PC-3 (cell line): ENCODE data around the gene RBMS3. TPM values are rescaled to one million over a fixed set of nuclear protein-coding genes. Genes with fewer than 3 reads are reported as not detected.

Source experiments
- ATAC-seq: fragments of 200-7000 bp; cut with Tn5 transposase; 2 replicates; pipeline ENCODE4 v1.9.1; 2020; ENCODE audit warnings: mild to moderate bottlenecking, moderate library complexity
- BruUV-seq: library from RNA; stranded (reverse); fragments of 400-500 nt; replicated peaks from 2 replicates; lab custom pipeline; 2021; lab: Mats Ljungman, UMichigan
- CTCF ChIA-PET: fragments of 300-600 bp; sonication (Branson Sonifier 250); formaldehyde crosslinking; loops from one replicate; lab custom pipeline; 2022; ENCODE audit warnings: antibody characterized with exemption; lab: Charles Lee
- POLR2A ChIA-PET: fragments of 300-600 bp; sonication (Branson Sonifier 250); formaldehyde crosslinking; loops from one replicate; lab custom pipeline; 2022; ENCODE audit warnings: antibody characterized with exemption; ENCODE audit not compliant: unreplicated experiment; lab: Charles Lee
- DNase-seq: peaks from one replicate; pipeline ENCODE4 v3.0.0-alpha.2; 2015
- H2AFZ ChIP-seq: fragments of 300-600 bp; sonication (generic); 2 replicates; pipeline ENCODE4 v1.6.0; 2016; ENCODE audit warnings: antibody characterized with exemption, low read length
- H3F3A ChIP-seq: fragments of 300-600 bp; sonication (generic); one replicate; pipeline ENCODE4 v1.6.0; 2017; ENCODE audit warnings: antibody characterized with exemption, low read length, control low read depth, mild to moderate bottlenecking; ENCODE audit not compliant: unreplicated experiment
- H3K27ac ChIP-seq: fragments of 300-600 bp; sonication (generic); 2 replicates; pipeline ENCODE4 v1.5.1; 2016; ENCODE audit warnings: mild to moderate bottlenecking, low read length
- H3K27me3 ChIP-seq: fragments of 300-600 bp; sonication (generic); 2 replicates; pipeline ENCODE4 v1.6.1; 2016; ENCODE audit warnings: low read length, mixed read lengths
- H3K36me3 ChIP-seq: fragments of 300-600 bp; sonication (generic); 2 replicates; pipeline ENCODE4 v1.6.1; 2016; ENCODE audit warnings: low read depth, mixed run types, low read length, mixed read lengths
- H3K4me1 ChIP-seq: fragments of 300-600 bp; sonication (generic); 2 replicates; pipeline ENCODE4 v1.5.1; 2016; ENCODE audit warnings: low read length; ENCODE audit not compliant: insufficient read depth
- H3K4me2 ChIP-seq: fragments of 300-600 bp; sonication (generic); 2 replicates; pipeline ENCODE4 v1.6.0; 2016; ENCODE audit warnings: low read length
- H3K4me3 ChIP-seq: fragments of 300-600 bp; sonication (generic); 2 replicates; pipeline ENCODE4 v1.5.1; 2016; ENCODE audit warnings: mild to moderate bottlenecking, low read length, mixed read lengths
- H3K79me2 ChIP-seq: fragments of 300-600 bp; sonication (generic); 2 replicates; pipeline ENCODE4 v1.6.1; 2017; ENCODE audit warnings: low read length, mixed read lengths
- H3K9ac ChIP-seq: fragments of 300-600 bp; sonication (generic); 2 replicates; pipeline ENCODE4 v1.6.0; 2016; ENCODE audit warnings: mild to moderate bottlenecking, low read length
- H3K9me2 ChIP-seq: fragments of 300-600 bp; sonication (generic); replicated peaks from 2 replicates; pipeline ENCODE4 v1.6.1; 2016; ENCODE audit warnings: mixed run types, low read length, mixed read lengths
- H3K9me3 ChIP-seq: fragments of 300-600 bp; sonication (generic); 2 replicates; pipeline ENCODE4 v1.6.1; 2016; ENCODE audit warnings: low read length, mixed read lengths
- H4K20me1 ChIP-seq: fragments of 300-600 bp; sonication (generic); 2 replicates; pipeline ENCODE4 v1.6.1; 2016; ENCODE audit warnings: low read length, mixed read lengths
- CTCF ChIP-seq: fragments of 300-600 bp; sonication (generic); conservative IDR thresholded peaks from 2 replicates; pipeline ENCODE4 v1.5.1; 2017; ENCODE audit warnings: antibody characterized with exemption, low read depth, mild to moderate bottlenecking, low read length
- EZH2 ChIP-seq: fragments of 300-600 bp; sonication (generic); IDR thresholded peaks from one replicate; pipeline ENCODE4 v1.6.1; 2017; ENCODE audit warnings: antibody characterized with exemption, mild to moderate bottlenecking, low read length; ENCODE audit not compliant: unreplicated experiment
- EZH2phosphoT487 ChIP-seq: fragments of 300-600 bp; sonication (generic); IDR thresholded peaks from 2 replicates; pipeline ENCODE4 v1.6.1; 2018; ENCODE audit warnings: mild to moderate bottlenecking, antibody characterized with exemption, low read length, borderline replicate concordance
- intact Hi-C: fragments of 100-400 bp; cut with micrococcal nuclease; formaldehyde crosslinking; loops from 2 replicates; pipeline ENCODE4 v1.9.0; 2023
- total RNA-seq: library from RNA; depleted of rRNA; stranded (reverse); fragments of >200 nt; gene quantifications from 2 replicates; pipeline ENCODE4 v1.2.3, GENCODE V29; 2014

Gene RBMS3
- total RNA-seq, 1 experiment from 2014 or later: 5.4 TPM

DNA sequence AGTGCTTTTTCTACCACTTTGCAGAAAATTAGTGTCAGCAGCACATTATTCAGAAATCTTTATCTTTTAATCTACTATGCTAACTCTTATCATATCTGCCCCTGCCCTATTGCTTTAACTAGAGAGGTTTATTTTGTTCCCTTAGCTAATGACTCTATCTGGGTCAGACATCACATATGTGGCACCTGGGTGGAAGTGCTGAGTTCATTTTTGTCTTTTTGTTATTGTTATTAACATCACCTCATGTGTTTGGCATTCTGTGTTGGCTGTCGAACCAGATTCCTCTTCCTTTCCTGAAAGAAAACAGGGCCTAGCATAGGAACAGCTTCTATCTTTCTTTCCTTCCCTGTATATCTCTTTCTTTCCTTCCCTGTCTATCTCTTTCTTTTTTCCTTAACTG, 100.7 kb downstream of the RBMS3 start:
- Histone ChIP-seq H3K9me2 (no peaks in the 10 kb centered on the region), H3K79me2 (no peaks in the 10 kb centered on the region), H4K20me1 (no peaks in the 10 kb centered on the region), H3K9me3 (no peaks in the 10 kb centered on the region), H3K27me3 (no peaks in the 10 kb centered on the region), H3K4me3 (no peak overlapping the region), H3K27ac (no peak overlapping the region), H2AFZ (no peak overlapping the region), H3K4me1 (no peaks in the 10 kb centered on the region), H3K36me3 (no peaks in the 10 kb centered on the region), H3F3A (no peaks in the 10 kb centered on the region), H3K9ac (no peak overlapping the region), H3K4me2 (no peak overlapping the region)
- intact Hi-C loops: no loop called here
- POLR2A ChIA-PET: no interaction called here
- BruUV-seq: no TSS peak
- CTCF ChIA-PET: no interaction called here
- no peak for TF ChIP-seq EZH2
- TF ChIP-seq CTCF: no peak
- TF ChIP-seq EZH2phosphoT487: no peak
- no peak for DNase-seq
- no peak for ATAC-seq

DNA sequence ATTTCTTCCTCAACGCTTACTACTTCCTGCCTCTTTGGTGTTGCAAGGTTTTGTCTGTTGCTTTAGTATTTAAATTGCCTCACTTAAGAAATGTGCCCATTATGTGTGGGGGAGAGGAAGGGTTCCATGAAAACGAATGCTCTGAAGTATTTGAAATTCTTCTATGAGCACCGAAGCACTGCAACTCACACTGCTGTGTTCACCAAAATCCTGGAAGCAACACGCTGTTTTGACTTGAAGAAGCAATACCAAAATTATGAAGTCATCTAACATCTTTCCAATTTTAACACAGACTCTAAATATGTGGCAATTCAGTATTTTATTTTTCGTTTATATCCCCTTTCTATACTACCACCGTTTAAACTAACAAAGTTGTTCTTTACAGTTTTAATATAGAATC, 101.5 kb downstream of the RBMS3 start:
- Histone ChIP-seq H3K27ac (no peak overlapping the region), H3K9me3 (no peaks in the 10 kb centered on the region), H3K27me3 (no peaks in the 10 kb centered on the region), H3K79me2 (no peaks in the 10 kb centered on the region), H3K4me1 (no peaks in the 10 kb centered on the region), H3F3A (no peaks in the 10 kb centered on the region), H4K20me1 (no peaks in the 10 kb centered on the region), H3K36me3 (no peaks in the 10 kb centered on the region), H3K4me3 (no peak overlapping the region), H3K9ac (no peak overlapping the region), H3K9me2 (no peaks in the 10 kb centered on the region), H3K4me2 (no peak overlapping the region), H2AFZ (no peak overlapping the region)
- BruUV-seq: no TSS peak
- intact Hi-C loops: no loop called here
- POLR2A ChIA-PET: no interaction called here
- DNase-seq: no peak
- no peak for ATAC-seq
- CTCF ChIA-PET: no interaction called here
- TF ChIP-seq EZH2: no peak
- no peak for TF ChIP-seq CTCF
- no peak for TF ChIP-seq EZH2phosphoT487

DNA sequence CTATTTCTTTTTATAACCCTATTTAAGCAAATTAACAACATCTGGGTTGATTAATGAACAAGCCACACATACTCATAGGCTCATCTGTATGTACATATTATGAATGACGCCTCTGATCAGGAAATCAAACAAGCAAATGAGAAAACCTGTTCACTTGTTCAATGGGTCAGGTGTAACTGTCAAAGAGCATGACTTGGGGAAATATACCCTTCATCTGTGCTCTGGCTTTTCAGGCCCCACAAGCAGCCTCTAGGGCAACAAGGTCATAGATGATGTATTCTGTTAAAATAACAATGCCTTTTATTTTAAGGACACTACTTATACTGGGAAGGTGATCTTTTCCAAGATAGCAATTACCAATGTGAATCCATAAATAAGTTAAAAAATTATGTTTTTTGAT, 102.0 kb downstream of the RBMS3 start:
- BruUV-seq: no TSS peak
- no peaks in the 10 kb centered on the region for H3K79me2 ChIP-seq
- no peaks in the 10 kb centered on the region for H3K27me3 ChIP-seq
- no peaks in the 10 kb centered on the region for H4K20me1 ChIP-seq
- H2AFZ ChIP-seq: no peak overlapping the region
- intact Hi-C loops: no loop called here
- H3K9me2 ChIP-seq: no peaks in the 10 kb centered on the region
- DNase-seq (no peak), ATAC-seq (no peak)
- H3K36me3 ChIP-seq: no peaks in the 10 kb centered on the region
- no peak overlapping the region for H3K27ac ChIP-seq
- H3K4me3 ChIP-seq: no peak overlapping the region
- H3K9me3 ChIP-seq: no peaks in the 10 kb centered on the region
- CTCF ChIA-PET: no interaction called here
- H3K9ac ChIP-seq: no peak overlapping the region
- no peaks in the 10 kb centered on the region for H3K4me1 ChIP-seq
- no peak for TF ChIP-seq EZH2phosphoT487
- no peak for TF ChIP-seq EZH2
- H3F3A ChIP-seq: no peaks in the 10 kb centered on the region
- POLR2A ChIA-PET: no interaction called here
- no peak overlapping the region for H3K4me2 ChIP-seq
